Measurements from ENCODE around the gene OLIG1.

- TF ChIP-seq, protein P1, sequence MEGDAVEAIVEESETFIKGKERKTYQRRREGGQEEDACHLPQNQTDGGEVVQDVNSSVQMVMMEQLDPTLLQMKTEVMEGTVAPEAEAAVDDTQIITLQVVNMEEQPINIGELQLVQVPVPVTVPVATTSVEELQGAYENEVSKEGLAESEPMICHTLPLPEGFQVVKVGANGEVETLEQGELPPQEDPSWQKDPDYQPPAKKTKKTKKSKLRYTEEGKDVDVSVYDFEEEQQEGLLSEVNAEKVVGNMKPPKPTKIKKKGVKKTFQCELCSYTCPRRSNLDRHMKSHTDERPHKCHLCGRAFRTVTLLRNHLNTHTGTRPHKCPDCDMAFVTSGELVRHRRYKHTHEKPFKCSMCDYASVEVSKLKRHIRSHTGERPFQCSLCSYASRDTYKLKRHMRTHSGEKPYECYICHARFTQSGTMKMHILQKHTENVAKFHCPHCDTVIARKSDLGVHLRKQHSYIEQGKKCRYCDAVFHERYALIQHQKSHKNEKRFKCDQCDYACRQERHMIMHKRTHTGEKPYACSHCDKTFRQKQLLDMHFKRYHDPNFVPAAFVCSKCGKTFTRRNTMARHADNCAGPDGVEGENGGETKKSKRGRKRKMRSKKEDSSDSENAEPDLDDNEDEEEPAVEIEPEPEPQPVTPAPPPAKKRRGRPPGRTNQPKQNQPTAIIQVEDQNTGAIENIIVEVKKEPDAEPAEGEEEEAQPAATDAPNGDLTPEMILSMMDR (conservative IDR thresholded peaks at IDR 0.05), result no peak
- no peak for TF ChIP-seq ZFX (IDR thresholded peaks at IDR 0.05)
These were observed 40.4 kb downstream of the OLIG1 start for GRCh38 chr21:33110340-33110715.

All from C4-2B (cell line).